M059J (cell line): ENCODE measurements around the gene ONECUT1. TPM values are rescaled to one million over a fixed set of nuclear protein-coding genes. Genes with fewer than 3 reads are reported as not detected.

Source experiments
- DNase-seq: peaks from one replicate; pipeline ENCODE4 v3.0.0-alpha.2; 2012; ENCODE audit warnings: low read depth
- total RNA-seq: library from RNA; depleted of rRNA; stranded (reverse); fragments of >200 nt; shearing (Covaris generic); gene quantifications from 2 replicates; pipeline ENCODE4 v1.2.3, GENCODE V29; 2014

ONECUT1 gene
- total RNA-seq, 1 experiment from 2014 or later, result 1.1 TPM

- peak; percentile 13 for DNase-seq
Observed at GRCh38 chr15:52783929-52784798, 6.0 kb downstream of the ONECUT1 start.

GRCh38 chr15:52783191-52783829 is 6.8 kb downstream of the ONECUT1 start:
- DNase-seq, result no peak

GRCh38 chr15:52782514-52782913 is 7.6 kb downstream of the ONECUT1 start:
- DNase-seq, result no peak

GRCh38 chr15:52780172-52780980 is 9.8 kb downstream of the ONECUT1 start:
- peak; percentile 52 for DNase-seq

GRCh38 chr15:52778457-52778856 is 11.7 kb downstream of the ONECUT1 start:
- no peak for DNase-seq

- DNase-seq, result no peak
Observed at GRCh38 chr15:52772766-52773165, 17.4 kb downstream of the ONECUT1 start.

GRCh38 chr15:52765785-52766184 is 24.4 kb downstream of the ONECUT1 start:
- DNase-seq, result peak; percentile 20

- DNase-seq, result no peak
Observed at GRCh38 chr15:52764731-52765130, 25.4 kb downstream of the ONECUT1 start.

- no peak for DNase-seq
Observed at GRCh38 chr15:52762621-52763020, 27.5 kb downstream of the ONECUT1 start.

GRCh38 chr15:52760562-52760961 is 29.6 kb downstream of the ONECUT1 start:
- no peak for DNase-seq

- no peak for DNase-seq
Observed at GRCh38 chr15:52759969-52760368, 30.2 kb downstream of the ONECUT1 start.

- DNase-seq, result no peak
Observed at GRCh38 chr15:52757496-52757895, 32.6 kb downstream of the ONECUT1 start.

GRCh38 chr15:52751522-52751921 is 38.6 kb downstream of the ONECUT1 start:
- DNase-seq, result no peak

GRCh38 chr15:52749258-52749657 is 40.9 kb downstream of the ONECUT1 start:
- no peak for DNase-seq

- DNase-seq, result no peak
Observed at GRCh38 chr15:52746162-52746757, 43.9 kb downstream of the ONECUT1 start.

- DNase-seq, result no peak
Observed at GRCh38 chr15:52745326-52746161, 44.6 kb downstream of the ONECUT1 start.

- no peak for DNase-seq
Observed at GRCh38 chr15:52738311-52738710, 51.8 kb downstream of the ONECUT1 start.

- peak; percentile 64 for DNase-seq
Observed at GRCh38 chr15:52737720-52738119, 52.4 kb downstream of the ONECUT1 start.

GRCh38 chr15:52735231-52736089 is 54.7 kb downstream of the ONECUT1 start:
- peak; percentile 76 for DNase-seq

- DNase-seq, result no peak
Observed at GRCh38 chr15:52734329-52734728, 55.8 kb downstream of the ONECUT1 start.
